K562 (cell line): ENCODE results near the gene LRP2. TPM values are rescaled to one million over a fixed set of nuclear protein-coding genes. Genes with fewer than 3 reads are reported as not detected.

Source experiments
- ATF1 ChIP-seq, 2 experiments: fragments of 450-650 bp in 1 of 2; IDR thresholded peaks; 2 replicates each; pipeline ENCODE4 v1.6.1; 2016; ENCODE audit warnings: missing compliant biosample characterization in 1 of 2, missing genetic modification characterization in 1 of 2
- CHD1 ChIP-seq: fragments of 200-600 bp; sonication (generic); IDR thresholded peaks from one replicate; pipeline ENCODE4 v1.6.1; 2012; ENCODE audit warnings: mild to moderate bottlenecking, moderate library complexity, low read length, inconsistent platforms
- HNRNPL ChIP-seq: fragments of 200-400 bp; formaldehyde crosslinking; IDR thresholded peaks from 2 replicates; pipeline ENCODE4 v1.6.1; 2017; ENCODE audit warnings: low read depth, mild to moderate bottlenecking, low read length
- MGA ChIP-seq: fragments of 450-650 bp; IDR thresholded peaks from 2 replicates; pipeline ENCODE4 v1.6.1; 2016; ENCODE audit warnings: mild to moderate bottlenecking, moderate library complexity
- NCOR1 ChIP-seq: fragments of 450-650 bp; IDR thresholded peaks from 2 replicates; pipeline ENCODE4 v1.6.1; 2016; ENCODE audit warnings: mild to moderate bottlenecking, moderate library complexity
- NRF1 ChIP-seq, 2 experiments: fragments of 450-650 bp; IDR thresholded peaks in 1 of 2; conservative IDR thresholded peaks in 1 of 2; 2 replicates each; pipeline ENCODE4 v1.6.1; 2014; ENCODE audit warnings: mild to moderate bottlenecking in 2 of 2
- SREBF2 ChIP-seq: sonication (generic); formaldehyde crosslinking; IDR thresholded peaks from 2 replicates; pipeline ENCODE4 v1.4.0; 2020; ENCODE audit warnings: mild to moderate bottlenecking, missing genetic modification reagents
- TSHZ1 ChIP-seq: fragments of 250-450 bp; sonication (Bioruptor Pico); IDR thresholded peaks from 2 replicates; pipeline ENCODE4 v1.4.0; 2020; ENCODE audit warnings: mild to moderate bottlenecking, moderate library complexity
- ZNF174 ChIP-seq: fragments of 250-450 bp; sonication (Bioruptor Pico); IDR thresholded peaks from 2 replicates; pipeline ENCODE4 v1.4.0; 2020; ENCODE audit warnings: mild to moderate bottlenecking
- polyA plus RNA-seq, 8 experiments: library from polyadenylated mRNA; depleted of rRNA in 4 of 8; stranded (reverse) in 5 of 8; unstranded in 3 of 8; fragments of >200 nt; fragmentation: Nextera tagmentation in 2 of 8; fragmentation: Illumina TruSeq in 1 of 8; extraction: Ambion mirVana in 2 of 8; extraction: Trizol in 1 of 8; gene quantifications; 2 replicates each; pipeline versions ENCODE4 v1.2.1 to v1.2.3, GENCODE V29; 2011 to 2014; ENCODE audit warnings: inconsistent platforms in 1 of 8, missing spikeins in 1 of 8
- total RNA-seq, 7 experiments: library from RNA; depleted of rRNA in 6 of 7; stranded (reverse); fragments of >200 nt in 6 of 7; fragmentation: Illumina TruSeq in 2 of 7; extraction: Trizol in 2 of 7; gene quantifications; 2 replicates each; pipeline versions ENCODE4 v1.2.1 to v1.2.3, GENCODE V29; 2011 to 2021; ENCODE audit warnings: low replicate concordance in 1 of 7
- TF ChIP-seq, protein P1 (sequence below): fragments of 450-650 bp; formaldehyde crosslinking; IDR thresholded peaks from 2 replicates; pipeline ENCODE4 v1.4.0; 2020; ENCODE audit warnings: mild to moderate bottlenecking

Gene LRP2
- total and polyA plus RNA-seq, 9 of the 15 experiments (the other 6 are each of a cell fraction or from before 2014, with no cell fraction given) = 0.04 to 0.18 (median 0.11) TPM; not detected in 1

GRCh38 chr2:169131587-169132512 lies 230.5 kb downstream of the LRP2 start (continued):
- TF ChIP-seq TSHZ1 (CRISPR knock-in tag) (no peak), ATF1 (CRISPR knock-in tag; IDR thresholded peaks at IDR 0.05) (no peak), ATF1 (tag; IDR thresholded peaks at IDR 0.05) (0 out of 2 replicates have a peak, but pooled peaks have one; percentile 21), SREBF2 (CRISPR knock-in tag) (no peak), CHD1 (no peak), NRF1 (conservative IDR thresholded peaks at IDR 0.05 in 1 of 2, IDR thresholded peaks at IDR 0.05 in 1 of 2) (no peak), NCOR1 (0 out of 2 replicates have a peak, but pooled peaks have one; percentile 12), ZNF174 (CRISPR knock-in tag) (no peak), HNRNPL (no peak), MGA (no peak)
- TF ChIP-seq, protein P1, sequence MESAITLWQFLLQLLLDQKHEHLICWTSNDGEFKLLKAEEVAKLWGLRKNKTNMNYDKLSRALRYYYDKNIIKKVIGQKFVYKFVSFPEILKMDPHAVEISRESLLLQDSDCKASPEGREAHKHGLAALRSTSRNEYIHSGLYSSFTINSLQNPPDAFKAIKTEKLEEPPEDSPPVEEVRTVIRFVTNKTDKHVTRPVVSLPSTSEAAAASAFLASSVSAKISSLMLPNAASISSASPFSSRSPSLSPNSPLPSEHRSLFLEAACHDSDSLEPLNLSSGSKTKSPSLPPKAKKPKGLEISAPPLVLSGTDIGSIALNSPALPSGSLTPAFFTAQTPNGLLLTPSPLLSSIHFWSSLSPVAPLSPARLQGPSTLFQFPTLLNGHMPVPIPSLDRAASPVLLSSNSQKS (CRISPR knock-in tag) = no peak
